NB4 (cell line): ENCODE data around the gene SMPD1.

ENCODE experiments used
- CTCF ChIP-seq: IDR thresholded peaks from one replicate; pipeline ENCODE4 v1.5.1; 2012; ENCODE audit warnings: low read depth, low read length
- MAX ChIP-seq: IDR thresholded peaks from 2 replicates; pipeline ENCODE4 v1.6.1; 2011; ENCODE audit warnings: low read depth, low read length
- POLR2A ChIP-seq: IDR thresholded peaks from 2 replicates; pipeline ENCODE4 v1.6.1; 2011; ENCODE audit warnings: mild to moderate bottlenecking; ENCODE audit not compliant: insufficient read length; ENCODE audit errors: extremely low read depth

GRCh38 chr11:6387811-6388599 is 2.3 kb upstream of the SMPD1 start:
- TF ChIP-seq CTCF (no peak), POLR2A (no peak), MAX (no peak)
